WTC11 (cell line): ENCODE data around the gene CEP350.

Experiments used
- ARID4B ChIP-seq: sonication (generic); formaldehyde crosslinking; IDR thresholded peaks from 2 replicates; pipeline ENCODE4 v1.8.0; 2023; ENCODE audit warnings: missing genetic modification reagents, mild to moderate bottlenecking, borderline replicate concordance
- CREB1 ChIP-seq: sonication (generic); formaldehyde crosslinking; IDR thresholded peaks from 2 replicates; pipeline ENCODE4 v1.8.0; 2023; ENCODE audit warnings: mild to moderate bottlenecking, missing genetic modification reagents
- CTCF ChIP-seq: fragments of 200-600 bp; IDR thresholded peaks from 2 replicates; pipeline ENCODE4 v1.8.0; 2022; ENCODE audit warnings: antibody characterized with exemption
- E2F4 ChIP-seq: sonication (generic); formaldehyde crosslinking; IDR thresholded peaks from 2 replicates; pipeline ENCODE4 v1.8.1; 2022; ENCODE audit warnings: low read depth, mild to moderate bottlenecking, moderate library complexity, missing genetic modification reagents, borderline replicate concordance
- EMX1 ChIP-seq: fragments of 250-450 bp; sonication (Bioruptor Pico); IDR thresholded peaks from 2 replicates; pipeline ENCODE4 v1.8.0; 2021; ENCODE audit warnings: mild to moderate bottlenecking
- HMGXB4 ChIP-seq: sonication (generic); formaldehyde crosslinking; IDR thresholded peaks from 2 replicates; pipeline ENCODE4 v1.8.1; 2023; ENCODE audit warnings: mild to moderate bottlenecking, moderate library complexity, missing genetic modification reagents
- JUN ChIP-seq: sonication (generic); formaldehyde crosslinking; IDR thresholded peaks from 2 replicates; pipeline ENCODE4 v1.8.0; 2023; ENCODE audit warnings: mild to moderate bottlenecking, missing genetic modification reagents
- KAT7 ChIP-seq: sonication (generic); formaldehyde crosslinking; IDR thresholded peaks from 2 replicates; pipeline ENCODE4 v1.8.1; 2023; ENCODE audit warnings: missing genetic modification reagents, mild to moderate bottlenecking, borderline replicate concordance
- NR2C2 ChIP-seq: sonication (generic); formaldehyde crosslinking; IDR thresholded peaks from 2 replicates; pipeline ENCODE4 v1.8.0; 2022; ENCODE audit warnings: mild to moderate bottlenecking, missing genetic modification reagents
- TCF7 ChIP-seq: sonication (generic); formaldehyde crosslinking; IDR thresholded peaks from 2 replicates; pipeline ENCODE4 v1.8.0; 2022; ENCODE audit warnings: mild to moderate bottlenecking, low read depth, missing genetic modification reagents, moderate library complexity
- TEAD4 ChIP-seq: sonication (generic); formaldehyde crosslinking; IDR thresholded peaks from 2 replicates; pipeline ENCODE4 v1.8.0; 2022; ENCODE audit warnings: mild to moderate bottlenecking, missing genetic modification reagents

- TF ChIP-seq CTCF (no peak), NR2C2 (CRISPR knock-in tag) (no peak), ARID4B (no peak), E2F4 (CRISPR knock-in tag) (no peak), CREB1 (CRISPR knock-in tag) (no peak), TCF7 (no peak), HMGXB4 (CRISPR knock-in tag) (no peak), EMX1 (CRISPR knock-in tag) (no peak), KAT7 (no peak), JUN (CRISPR knock-in tag) (no peak), TEAD4 (CRISPR knock-in tag) (no peak)
These were observed 29.3 kb upstream of the CEP350 start for GRCh38 chr1:179925302-179925701.
